K562 (cell line): ENCODE data around the gene IRF2BP1. TPM values are rescaled to one million over a fixed set of nuclear protein-coding genes. Genes with fewer than 3 reads are reported as not detected.

ENCODE experiments used
- HDAC8 ChIP-seq: fragments of 450-650 bp; IDR thresholded peaks from 2 replicates; pipeline ENCODE4 v1.6.1; 2016; ENCODE audit warnings: mild to moderate bottlenecking, missing genetic modification characterization, moderate library complexity, missing compliant biosample characterization
- HMG20A ChIP-seq: fragments of 450-650 bp; formaldehyde crosslinking; conservative IDR thresholded peaks from 2 replicates; pipeline ENCODE4 v1.4.0; 2020; ENCODE audit warnings: mild to moderate bottlenecking, mixed read lengths
- MAFG ChIP-seq: fragments of 450-650 bp; conservative IDR thresholded peaks from 2 replicates; pipeline ENCODE4 v1.6.1; 2016; ENCODE audit warnings: missing genetic modification characterization, missing compliant biosample characterization
- MNT ChIP-seq, 2 experiments: fragments of 450-650 bp; conservative IDR thresholded peaks; 2 replicates each; pipeline ENCODE4 v1.6.1; 2017; ENCODE audit warnings: mild to moderate bottlenecking in 2 of 2, moderate library complexity in 2 of 2
- NRF1 ChIP-seq, 2 experiments: fragments of 450-650 bp; IDR thresholded peaks in 1 of 2; conservative IDR thresholded peaks in 1 of 2; 2 replicates each; pipeline ENCODE4 v1.6.1; 2014; ENCODE audit warnings: mild to moderate bottlenecking in 2 of 2
- RAD51 ChIP-seq: fragments of 450-650 bp; IDR thresholded peaks from 2 replicates; pipeline ENCODE4 v1.7.1; 2016; ENCODE audit warnings: low read depth, mild to moderate bottlenecking, borderline replicate concordance
- XRCC3 ChIP-seq: fragments of 450-650 bp; IDR thresholded peaks from 2 replicates; pipeline ENCODE4 v1.6.1; 2017; ENCODE audit warnings: mild to moderate bottlenecking, moderate library complexity
- ZBTB34 ChIP-seq: fragments of 250-450 bp; sonication (Bioruptor Pico); IDR thresholded peaks from 2 replicates; pipeline ENCODE4 v1.8.0; 2021; ENCODE audit warnings: mild to moderate bottlenecking, moderate library complexity
- ZFP30 ChIP-seq: fragments of 250-450 bp; sonication (Bioruptor Pico); IDR thresholded peaks from 2 replicates; pipeline ENCODE4 v1.8.0; 2022; ENCODE audit warnings: moderate library complexity, mild to moderate bottlenecking, inconsistent platforms, borderline replicate concordance
- ZKSCAN1 ChIP-seq: fragments of 150-350 bp; IDR thresholded peaks from 2 replicates; pipeline ENCODE4 v1.6.1; 2016; ENCODE audit warnings: low read depth, low read length
- ZNF165 ChIP-seq: fragments of 250-450 bp; sonication (Bioruptor Pico); IDR thresholded peaks from 2 replicates; pipeline ENCODE4 v1.4.0; 2020; ENCODE audit warnings: borderline replicate concordance
- ZNF408 ChIP-seq: fragments of 250-450 bp; sonication (Bioruptor Pico); IDR thresholded peaks from 2 replicates; pipeline ENCODE4 v1.4.0; 2020; ENCODE audit warnings: low read depth, mild to moderate bottlenecking, moderate library complexity
- ZNF79 ChIP-seq: fragments of 250-450 bp; sonication (Bioruptor Pico); IDR thresholded peaks from 2 replicates; pipeline ENCODE4 v1.4.0; 2020; ENCODE audit warnings: low read depth, mild to moderate bottlenecking, moderate library complexity
- polyA plus RNA-seq, 8 experiments: library from polyadenylated mRNA; depleted of rRNA in 4 of 8; stranded (reverse) in 5 of 8; unstranded in 3 of 8; fragments of >200 nt; fragmentation: Nextera tagmentation in 2 of 8; fragmentation: Illumina TruSeq in 1 of 8; extraction: Ambion mirVana in 2 of 8; extraction: Trizol in 1 of 8; gene quantifications; 2 replicates each; pipeline versions ENCODE4 v1.2.1 to v1.2.3, GENCODE V29; 2011 to 2014; ENCODE audit warnings: inconsistent platforms in 1 of 8, missing spikeins in 1 of 8
- total RNA-seq, 7 experiments: library from RNA; depleted of rRNA in 6 of 7; stranded (reverse); fragments of >200 nt in 6 of 7; fragmentation: Illumina TruSeq in 2 of 7; extraction: Trizol in 2 of 7; gene quantifications; 2 replicates each; pipeline versions ENCODE4 v1.2.1 to v1.2.3, GENCODE V29; 2011 to 2021; ENCODE audit warnings: low replicate concordance in 1 of 7
- TF ChIP-seq, protein P1 (sequence below): sonication (generic); formaldehyde crosslinking; IDR thresholded peaks from 2 replicates; pipeline ENCODE4 v1.8.1; 2023; ENCODE audit warnings: mild to moderate bottlenecking, missing genetic modification reagents, moderate library complexity
- TF ChIP-seq, protein P2 (sequence below): fragments of 450-650 bp; IDR thresholded peaks from 2 replicates; pipeline ENCODE4 v1.6.1; 2016; ENCODE audit warnings: low read depth, mild to moderate bottlenecking, moderate library complexity
- TF ChIP-seq, protein P3 (sequence below): sonication (generic); IDR thresholded peaks from 2 replicates; pipeline ENCODE4 v1.6.1; 2016
- TF ChIP-seq, protein P4 (sequence below): fragments of 250-450 bp; sonication (Bioruptor Pico); IDR thresholded peaks from 2 replicates; pipeline ENCODE4 v1.4.0; 2020; ENCODE audit warnings: borderline replicate concordance
- TF ChIP-seq, protein P5 (sequence below): fragments of 450-650 bp; IDR thresholded peaks from 2 replicates; pipeline ENCODE4 v1.6.1; 2016; ENCODE audit warnings: missing biosample characterization, missing genetic modification characterization

The IRF2BP1 gene
- total and polyA plus RNA-seq, 9 of the 15 experiments (the other 6 are each of a cell fraction or from before 2014, with no cell fraction given), result 0.61 to 35.9 (median 3.5) TPM

- TF ChIP-seq MNT (conservative IDR thresholded peaks at IDR 0.05) (peak; percentile 72 to 79), ZNF79 (CRISPR knock-in tag) (no peak), ZKSCAN1 (0 out of 2 replicates have a peak, but pooled peaks have one; percentile 29), HMG20A (CRISPR knock-in tag) (no peak), MAFG (tag) (no peak), ZNF408 (CRISPR knock-in tag) (no peak), NRF1 (conservative IDR thresholded peaks at IDR 0.05 in 1 of 2, IDR thresholded peaks at IDR 0.05 in 1 of 2) (peak; percentile 40 to 47; a peak in 3 of 4 replicates), RAD51 (peak; percentile 53; the same call in 1 of the 2 replicates), HDAC8 (tag) (no peak), ZNF165 (no peak), ZFP30 (CRISPR knock-in tag) (no peak), ZBTB34 (CRISPR knock-in tag) (no peak), XRCC3 (no peak)
- TF ChIP-seq, protein P1, sequence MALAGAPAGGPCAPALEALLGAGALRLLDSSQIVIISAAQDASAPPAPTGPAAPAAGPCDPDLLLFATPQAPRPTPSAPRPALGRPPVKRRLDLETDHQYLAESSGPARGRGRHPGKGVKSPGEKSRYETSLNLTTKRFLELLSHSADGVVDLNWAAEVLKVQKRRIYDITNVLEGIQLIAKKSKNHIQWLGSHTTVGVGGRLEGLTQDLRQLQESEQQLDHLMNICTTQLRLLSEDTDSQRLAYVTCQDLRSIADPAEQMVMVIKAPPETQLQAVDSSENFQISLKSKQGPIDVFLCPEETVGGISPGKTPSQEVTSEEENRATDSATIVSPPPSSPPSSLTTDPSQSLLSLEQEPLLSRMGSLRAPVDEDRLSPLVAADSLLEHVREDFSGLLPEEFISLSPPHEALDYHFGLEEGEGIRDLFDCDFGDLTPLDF, result no peak; the same call in 1 of the 2 replicates
- TF ChIP-seq, protein P2, sequence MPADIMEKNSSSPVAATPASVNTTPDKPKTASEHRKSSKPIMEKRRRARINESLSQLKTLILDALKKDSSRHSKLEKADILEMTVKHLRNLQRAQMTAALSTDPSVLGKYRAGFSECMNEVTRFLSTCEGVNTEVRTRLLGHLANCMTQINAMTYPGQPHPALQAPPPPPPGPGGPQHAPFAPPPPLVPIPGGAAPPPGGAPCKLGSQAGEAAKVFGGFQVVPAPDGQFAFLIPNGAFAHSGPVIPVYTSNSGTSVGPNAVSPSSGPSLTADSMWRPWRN, result no peak
- TF ChIP-seq, protein P3, sequence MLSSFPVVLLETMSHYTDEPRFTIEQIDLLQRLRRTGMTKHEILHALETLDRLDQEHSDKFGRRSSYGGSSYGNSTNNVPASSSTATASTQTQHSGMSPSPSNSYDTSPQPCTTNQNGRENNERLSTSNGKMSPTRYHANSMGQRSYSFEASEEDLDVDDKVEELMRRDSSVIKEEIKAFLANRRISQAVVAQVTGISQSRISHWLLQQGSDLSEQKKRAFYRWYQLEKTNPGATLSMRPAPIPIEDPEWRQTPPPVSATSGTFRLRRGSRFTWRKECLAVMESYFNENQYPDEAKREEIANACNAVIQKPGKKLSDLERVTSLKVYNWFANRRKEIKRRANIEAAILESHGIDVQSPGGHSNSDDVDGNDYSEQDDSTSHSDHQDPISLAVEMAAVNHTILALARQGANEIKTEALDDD, result no peak
- TF ChIP-seq, protein P4, sequence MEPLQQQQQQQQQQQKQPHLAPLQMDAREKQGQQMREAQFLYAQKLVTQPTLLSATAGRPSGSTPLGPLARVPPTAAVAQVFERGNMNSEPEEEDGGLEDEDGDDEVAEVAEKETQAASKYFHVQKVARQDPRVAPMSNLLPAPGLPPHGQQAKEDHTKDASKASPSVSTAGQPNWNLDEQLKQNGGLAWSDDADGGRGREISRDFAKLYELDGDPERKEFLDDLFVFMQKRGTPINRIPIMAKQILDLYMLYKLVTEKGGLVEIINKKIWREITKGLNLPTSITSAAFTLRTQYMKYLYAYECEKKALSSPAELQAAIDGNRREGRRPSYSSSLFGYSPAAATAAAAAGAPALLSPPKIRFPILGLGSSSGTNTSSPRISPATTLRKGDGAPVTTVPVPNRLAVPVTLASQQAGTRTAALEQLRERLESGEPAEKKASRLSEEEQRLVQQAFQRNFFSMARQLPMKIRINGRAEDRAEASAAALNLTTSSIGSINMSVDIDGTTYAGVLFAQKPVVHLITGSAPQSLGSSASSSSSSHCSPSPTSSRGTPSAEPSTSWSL, result no peak
- TF ChIP-seq, protein P5, sequence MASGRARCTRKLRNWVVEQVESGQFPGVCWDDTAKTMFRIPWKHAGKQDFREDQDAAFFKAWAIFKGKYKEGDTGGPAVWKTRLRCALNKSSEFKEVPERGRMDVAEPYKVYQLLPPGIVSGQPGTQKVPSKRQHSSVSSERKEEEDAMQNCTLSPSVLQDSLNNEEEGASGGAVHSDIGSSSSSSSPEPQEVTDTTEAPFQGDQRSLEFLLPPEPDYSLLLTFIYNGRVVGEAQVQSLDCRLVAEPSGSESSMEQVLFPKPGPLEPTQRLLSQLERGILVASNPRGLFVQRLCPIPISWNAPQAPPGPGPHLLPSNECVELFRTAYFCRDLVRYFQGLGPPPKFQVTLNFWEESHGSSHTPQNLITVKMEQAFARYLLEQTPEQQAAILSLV, result no peak
Observed at GRCh38 chr19:45882652-45883585, 3.0 kb downstream of the IRF2BP1 start (continued).
